ENCODE results near the gene ZFYVE26.

- TF ChIP-seq CTCF (IDR thresholded peaks at IDR 0.05) (no peak), POLR2A (IDR thresholded peaks at IDR 0.05) (no peak), EP300 (IDR thresholded peaks at IDR 0.05; ENCODE audit: low read depth) (no peak)
Measured at GRCh38 chr14:67729072-67729885, 87.1 kb downstream of the ZFYVE26 start.
